Esophagus muscularis mucosa (tissue), 4 donors: ENCODE data around the gene PRDM2. TPM values are rescaled to one million over a fixed set of nuclear protein-coding genes. Genes with fewer than 3 reads are reported as not detected.

Experiments used
- DNase-seq: peaks from one replicate; pipeline ENCODE4 v3.0.0-alpha.2; 2017; ENCODE audit errors: extremely low spot score
- H3K27ac ChIP-seq, 4 donors: fragments of 200-600 bp; sonication (generic); replicated peaks in 1 of 4; 1 replicate in 3 of 4; 2 replicates in 1 of 4; pipeline ENCODE4 v1.5.1; 2016 to 2019; ENCODE audit warnings: mild to moderate bottlenecking in 1 of 4
- H3K27me3 ChIP-seq, 4 donors: fragments of 200-600 bp; sonication (generic); one replicate each; pipeline versions ENCODE4 v1.5.1 to v1.6.0; 2016 to 2019
- H3K36me3 ChIP-seq, 4 donors: fragments of 200-600 bp; sonication (generic); one replicate each; pipeline ENCODE4 v1.5.1; 2016 to 2019
- H3K4me1 ChIP-seq, 4 donors: fragments of 200-600 bp; sonication (generic); one replicate each; pipeline ENCODE4 v1.5.1; 2016 to 2019
- H3K4me3 ChIP-seq, 4 donors: fragments of 200-600 bp; sonication (generic); 1 replicate in 2 of 4; 2 replicates in 2 of 4; pipeline ENCODE4 v1.5.1; 2016 to 2019; ENCODE audit warnings: mild to moderate bottlenecking in 4 of 4, moderate library complexity in 1 of 4
- H3K9me3 ChIP-seq, 4 donors: fragments of 200-600 bp; sonication (generic); 1 replicate in 3 of 4; 2 replicates in 1 of 4; pipeline ENCODE4 v1.5.1; 2016 to 2019
- CTCF ChIP-seq, 3 experiments: fragments of 200-600 bp in 2 of 3; fragments of 450-650 bp in 1 of 3; sonication (generic) in 2 of 3; IDR thresholded peaks; one replicate each; pipeline ENCODE4 v1.5.1; 2017 to 2019; ENCODE audit warnings: antibody characterized with exemption in 3 of 3, mild to moderate bottlenecking in 2 of 3, moderate library complexity in 1 of 3
- EP300 ChIP-seq: sonication (generic); formaldehyde crosslinking; IDR thresholded peaks from one replicate; pipeline ENCODE4 v1.6.1; 2017; ENCODE audit warnings: antibody characterized with exemption
- POLR2A ChIP-seq: fragments of 450-650 bp; IDR thresholded peaks from one replicate; pipeline ENCODE4 v1.6.1; 2017; ENCODE audit warnings: antibody characterized with exemption, moderate library complexity, mild to moderate bottlenecking, low read depth
- POLR2AphosphoS5 ChIP-seq, 2 donors: sonication (generic); formaldehyde crosslinking; IDR thresholded peaks; one replicate each; pipeline ENCODE4 v1.6.1; 2017; ENCODE audit warnings: antibody characterized with exemption in 2 of 2
- WGBS: methylation state at CpG from one replicate; pipeline ENCODE4 v1.1.5; 2018; 5-methylcytosine and 5-hydroxymethylcytosine counted together
- intact Hi-C: fragments of 100-400 bp; cut with DNase I; formaldehyde crosslinking; loops from one replicate; pipeline ENCODE4 v1.15.1; 2023
- total RNA-seq, 4 donors: library from RNA; depleted of rRNA; stranded (reverse); fragments of >200 nt; gene quantifications; one replicate each; pipeline versions ENCODE4 v1.1.0 to v1.2.1, GENCODE V29; 2016

Gene PRDM2
- total RNA-seq, 4 donors from 2014 or later, result 32.5 to 54.6 (median 44.2) TPM

GRCh38 chr1:13733711-13734110, 33.7 kb downstream of the PRDM2 start:
- Histone ChIP-seq H3K27ac (no peak overlapping the region), H3K4me1 (peaks cover 0 to 22% (median 10%) of the 10 kb centered on the region in 4 donors)

DNA sequence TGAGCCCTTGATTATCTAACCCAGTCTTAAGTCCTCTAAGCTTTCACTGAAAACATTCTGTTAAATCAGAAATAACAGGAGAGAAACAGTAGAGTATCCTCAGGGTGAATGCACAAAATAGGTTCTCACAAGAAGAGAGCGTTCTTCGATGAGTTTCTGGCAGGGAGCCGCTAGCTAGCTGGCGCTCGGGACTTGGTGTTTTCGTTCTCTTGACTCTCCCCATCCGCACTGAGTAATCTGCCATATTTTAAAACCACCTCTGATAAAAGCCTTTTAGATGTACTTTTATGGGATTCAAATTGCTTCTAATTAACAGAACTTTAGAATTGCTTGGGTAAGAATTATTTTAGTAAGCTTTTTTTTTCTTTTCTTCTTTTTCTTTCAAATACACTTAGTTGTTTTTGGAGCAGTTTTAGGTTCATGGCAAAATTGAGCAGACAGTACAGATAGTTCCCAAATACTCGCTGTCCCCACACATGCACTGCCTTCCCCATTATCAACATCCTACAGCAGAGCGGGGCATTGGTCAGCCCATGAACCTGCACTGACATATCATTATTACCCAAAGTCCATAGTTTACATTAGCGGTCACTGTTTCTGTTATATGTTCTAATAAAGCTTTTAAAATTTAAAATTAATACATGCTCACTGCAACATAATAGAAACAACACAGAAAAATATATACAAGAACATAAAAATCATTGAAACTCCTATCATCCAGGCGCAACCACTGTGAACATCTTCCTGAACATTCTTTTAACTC, 35.4 kb downstream of the PRDM2 start:
- WGBS, result 98% methylated on average over 11 of the region's 11 CpGs
- intact Hi-C loops, result no loop called here
- TF ChIP-seq POLR2AphosphoS5 (IDR thresholded peaks at IDR 0.05) (no peak), EP300 (no peak), CTCF (IDR thresholded peaks at IDR 0.05) (no peak), POLR2A (no peak)
- no peak for DNase-seq
- no peak overlapping the region for H3K4me3 ChIP-seq
- no peaks in the 10 kb centered on the region for H3K9me3 ChIP-seq
- peaks cover 0 to 7% (median 3%) of the 10 kb centered on the region in 4 donors for H3K4me1 ChIP-seq
- peaks cover 0 to 7% (median 0%) of the 10 kb centered on the region in 4 donors for H3K36me3 ChIP-seq
- H3K27me3 ChIP-seq, result no peaks in the 10 kb centered on the region
- no peak overlapping the region for H3K27ac ChIP-seq

More at GRCh38 chr1:13733711-13734110, 33.7 kb downstream of the PRDM2 start:
- WGBS, result 94% methylated on average over 1 of the region's 1 CpG
- DNase-seq, result no peak
- no peak overlapping the region for H3K4me3 ChIP-seq
- H3K9me3 ChIP-seq, result no peaks in the 10 kb centered on the region
- H3K27me3 ChIP-seq, result no peaks in the 10 kb centered on the region
- peaks cover 0 to 7% (median 0%) of the 10 kb centered on the region in 4 donors for H3K36me3 ChIP-seq
- intact Hi-C loops, result no loop called here
- TF ChIP-seq EP300 (no peak), POLR2A (no peak), POLR2AphosphoS5 (IDR thresholded peaks at IDR 0.05) (no peak), CTCF (IDR thresholded peaks at IDR 0.05) (no peak)

- Histone ChIP-seq H3K4me3 (no peak overlapping the region), H3K4me1 (peaks cover 0 to 6% (median 0%) of the 10 kb centered on the region in 4 donors), H3K9me3 (no peaks in the 10 kb centered on the region), H3K27ac (no peak overlapping the region), H3K36me3 (peaks cover 0 to 5% (median 5%) of the 10 kb centered on the region in 4 donors), H3K27me3 (no peaks in the 10 kb centered on the region)
- no peak for TF ChIP-seq EP300
- TF ChIP-seq POLR2A, result no peak
- TF ChIP-seq POLR2AphosphoS5 (IDR thresholded peaks at IDR 0.05), result no peak
- no peak for TF ChIP-seq CTCF (IDR thresholded peaks at IDR 0.05)
- no peak for DNase-seq
- intact Hi-C loops, result no loop called here
Measured at GRCh38 chr1:13737398-13737797, 37.4 kb downstream of the PRDM2 start.

- Histone ChIP-seq H3K27me3 (no peaks in the 10 kb centered on the region), H3K9me3 (no peaks in the 10 kb centered on the region), H3K4me3 (no peak overlapping the region), H3K36me3 (peaks cover 0 to 15% (median 8%) of the 10 kb centered on the region in 4 donors), H3K27ac (no peak overlapping the region), H3K4me1 (peaks cover 20 to 23% (median 21%) of the 10 kb centered on the region in 4 donors)
- intact Hi-C loops, result no loop called here
- peak; percentile 84 for DNase-seq
- WGBS, result 100% methylated on average over 3 of the region's 3 CpGs
- TF ChIP-seq CTCF (IDR thresholded peaks at IDR 0.05) (no peak), POLR2A (no peak), EP300 (no peak), POLR2AphosphoS5 (IDR thresholded peaks at IDR 0.05) (no peak)
Measured at GRCh38 chr1:13746342-13746741, 46.4 kb downstream of the PRDM2 start.
